Body of pancreas (tissue), 4 donors: Measurements from ENCODE around the gene FLT1. TPM values are rescaled to one million over a fixed set of nuclear protein-coding genes. Genes with fewer than 3 reads are reported as not detected.

ENCODE experiments used
- ATAC-seq: fragments of 150-250 bp; one replicate; pipeline ENCODE4 v1.9.1; 2016
- DNase-seq, 4 donors: peaks; one replicate each; pipeline ENCODE4 v3.0.0-alpha.2; 2019
- H3K27ac ChIP-seq, 4 donors: fragments of 200-600 bp; sonication (generic); 1 replicate in 3 of 4; 2 replicates in 1 of 4; pipeline versions ENCODE4 v1.5.1 to v1.6.1; 2016 to 2019; ENCODE audit warnings: mild to moderate bottlenecking in 1 of 4, mixed read lengths in 1 of 4, moderate library complexity in 1 of 4
- H3K27me3 ChIP-seq, 2 donors: fragments of 200-600 bp; sonication (generic); one replicate each; pipeline ENCODE4 v1.6.0; 2016; ENCODE audit warnings: mild to moderate bottlenecking in 1 of 2
- H3K36me3 ChIP-seq, 2 donors: fragments of 200-600 bp; sonication (generic); replicated peaks in 1 of 2; 2 replicates each; pipeline ENCODE4 v1.5.1; 2016; ENCODE audit warnings: low read depth in 2 of 2; ENCODE audit not compliant: insufficient read depth in 1 of 2
- H3K4me1 ChIP-seq: fragments of 200-600 bp; sonication (generic); one replicate; pipeline ENCODE4 v1.6.0; 2016
- H3K4me3 ChIP-seq, 2 donors: fragments of 200-600 bp; sonication (generic); 1 replicate in 1 of 2; 2 replicates in 1 of 2; pipeline ENCODE4 v1.5.1; 2016 to 2019
- H3K9me3 ChIP-seq, 3 donors: fragments of 200-600 bp; sonication (generic); 1 replicate in 2 of 3; 2 replicates in 1 of 3; pipeline ENCODE4 v1.5.1; 2016
- CTCF ChIP-seq, 7 experiments: fragments of 450-650 bp in 4 of 7; fragments of 200-600 bp in 3 of 7; sonication (generic) in 3 of 7; IDR thresholded peaks; one replicate each; pipeline ENCODE4 v1.5.1; 2016 to 2019; ENCODE audit warnings: antibody characterized with exemption in 7 of 7
- POLR2A ChIP-seq, 3 donors: fragments of 450-650 bp; IDR thresholded peaks; one replicate each; pipeline ENCODE4 v1.6.1; 2016; ENCODE audit warnings: antibody characterized with exemption in 3 of 3, mild to moderate bottlenecking in 2 of 3
- WGBS, 2 donors: methylation state at CpG; one replicate each; pipeline ENCODE4 v1.1.5; 2017; 5-methylcytosine and 5-hydroxymethylcytosine counted together
- intact Hi-C: fragments of 100-400 bp; cut with DNase I; formaldehyde crosslinking; loops from one replicate; pipeline ENCODE4 v1.15.1; 2023
- total RNA-seq, 2 donors: library from RNA; depleted of rRNA; stranded (reverse); fragments of >200 nt; gene quantifications; one replicate each; pipeline ENCODE4 v1.1.0, GENCODE V29; 2016

FLT1 gene
- total RNA-seq, 2 donors from 2014 or later = 15.3 to 20.4 TPM

- no peaks in the 10 kb centered on the region for H3K9me3 ChIP-seq
- ATAC-seq (no peak), DNase-seq (no peak)
- H3K4me1 ChIP-seq = no peaks in the 10 kb centered on the region
- no peak overlapping the region for H3K27ac ChIP-seq
- intact Hi-C loops = no loop called here
- TF ChIP-seq POLR2A (IDR thresholded peaks at IDR 0.05) (no peak), CTCF (IDR thresholded peaks at IDR 0.05) (no peak)
- no peaks in the 10 kb centered on the region for H3K27me3 ChIP-seq
- H3K4me3 ChIP-seq = no peak overlapping the region
- WGBS, 2 donors = 53 to 59% methylated on average over 11 of the region's 11 CpGs
- no peaks in the 10 kb centered on the region for H3K36me3 ChIP-seq
Observed at GRCh38 chr13:28432816-28433560, 61.9 kb downstream of the FLT1 start.

- H3K27me3 ChIP-seq = no peaks in the 10 kb centered on the region
- H3K4me3 ChIP-seq = no peak overlapping the region
- DNase-seq (no peak), ATAC-seq (no peak)
- no peaks in the 10 kb centered on the region for H3K36me3 ChIP-seq
- 48 to 51% methylated on average over 10 of the region's 10 CpGs for WGBS, 2 donors
- no peak overlapping the region for H3K27ac ChIP-seq
- H3K4me1 ChIP-seq = no peaks in the 10 kb centered on the region
- no peak for TF ChIP-seq CTCF (IDR thresholded peaks at IDR 0.05)
- no peak for TF ChIP-seq POLR2A (IDR thresholded peaks at IDR 0.05)
- no peaks in the 10 kb centered on the region for H3K9me3 ChIP-seq
- intact Hi-C loops = no loop called here
Observed at GRCh38 chr13:28429685-28430290, 65.1 kb downstream of the FLT1 start.

- Histone ChIP-seq H3K36me3 (no peaks in the 10 kb centered on the region), H3K4me1 (no peaks in the 10 kb centered on the region), H3K4me3 (no peak overlapping the region), H3K27ac (no peak overlapping the region), H3K27me3 (no peaks in the 10 kb centered on the region), H3K9me3 (no peaks in the 10 kb centered on the region)
- no peak for ATAC-seq
- TF ChIP-seq POLR2A (IDR thresholded peaks at IDR 0.05) = no peak
- TF ChIP-seq CTCF (IDR thresholded peaks at IDR 0.05) = no peak
- 25 to 51% methylated on average over 2 of the region's 2 CpGs for WGBS, 2 donors
- DNase-seq = no peak
- intact Hi-C loops = no loop called here
Observed at GRCh38 chr13:28429096-28429495, 65.8 kb downstream of the FLT1 start.

- no peak overlapping the region for H3K4me3 ChIP-seq
- no peaks in the 10 kb centered on the region for H3K36me3 ChIP-seq
- no peak for ATAC-seq
- no peak overlapping the region for H3K27ac ChIP-seq
- H3K27me3 ChIP-seq = no peaks in the 10 kb centered on the region
- intact Hi-C loops = no loop called here
- TF ChIP-seq CTCF (IDR thresholded peaks at IDR 0.05) (no peak), POLR2A (IDR thresholded peaks at IDR 0.05) (no peak)
- DNase-seq = no peak
- no peaks in the 10 kb centered on the region for H3K9me3 ChIP-seq
- H3K4me1 ChIP-seq = no peaks in the 10 kb centered on the region
- WGBS, 2 donors = 77 to 83% methylated on average over 4 of the region's 4 CpGs
Observed at GRCh38 chr13:28426381-28426780, 68.5 kb downstream of the FLT1 start.

GRCh38 chr13:28425793-28426192 lies 69.1 kb downstream of the FLT1 start:
- Histone ChIP-seq H3K36me3 (no peaks in the 10 kb centered on the region), H3K4me3 (no peak overlapping the region), H3K27ac (no peak overlapping the region), H3K4me1 (no peaks in the 10 kb centered on the region), H3K27me3 (no peaks in the 10 kb centered on the region), H3K9me3 (no peaks in the 10 kb centered on the region)
- 3 to 9% methylated on average over 1 of the region's 1 CpG for WGBS, 2 donors
- TF ChIP-seq POLR2A (IDR thresholded peaks at IDR 0.05) = no peak
- no peak for TF ChIP-seq CTCF (IDR thresholded peaks at IDR 0.05)
- intact Hi-C loops = no loop called here
- DNase-seq (no peak), ATAC-seq (no peak)
